K562 (cell line): ENCODE results near the gene PTPRG. TPM values are rescaled to one million over a fixed set of nuclear protein-coding genes. Genes with fewer than 3 reads are reported as not detected.

Experiments
- ATAC-seq: fragments of 200-7000 bp; cut with Tn5 transposase; 3 replicates; pipeline ENCODE4 v1.9.1; 2020; ENCODE audit warnings: moderate library complexity
- BruUV-seq: library from RNA; stranded (reverse); fragments of 400-500 nt; replicated peaks from 2 replicates; lab custom pipeline; 2021; lab: Mats Ljungman, UMichigan
- CTCF ChIA-PET: fragments of 300-600 bp; formaldehyde crosslinking; extraction: SDS; loops from one replicate; lab custom pipeline; 2021; ENCODE audit warnings: low intra/inter-chr PET ratio; lab: Yijun Ruan, JAX
- POLR2A ChIA-PET: fragments of 300-600, 350-650 bp; sonication (Branson Sonifier 250); formaldehyde crosslinking; extraction: SDS; loops from one replicate; lab custom pipeline; 2021; ENCODE audit warnings: antibody characterized with exemption, inconsistent platforms; lab: Yijun Ruan, JAX
- DNase-seq, 4 experiments: peaks; one replicate each; pipeline versions ENCODE4 v3.0.0 to v3.0.0-alpha.2; 2011 to 2018; ENCODE audit warnings: low spot score in 3 of 4, mixed read lengths in 3 of 4; ENCODE audit errors: extremely low read depth in 1 of 4
- FAIRE-seq: peaks from 2 replicates; lab custom pipeline; 2011; peaks lifted over from hg19 to GRCh38; lab: Jason Lieb, UNC
- H2AFZ ChIP-seq: 2 replicates; pipeline ENCODE4 v1.6.0; 2011; ENCODE audit warnings: low read depth, low read length, control low read depth, inconsistent platforms
- H3K27ac ChIP-seq: fragments of 200-600 bp; 3 replicates; pipeline ENCODE4 v1.8.0; 2011; ENCODE audit warnings: low read depth, mild to moderate bottlenecking, control low read depth, inconsistent platforms, low read length, moderate library complexity, mixed read lengths; ENCODE audit errors: extremely low read depth
- H3K27me3 ChIP-seq, 2 experiments: fragments of 300-600 bp in 1 of 2; 2 replicates in 1 of 2; 3 replicates in 1 of 2; pipeline versions ENCODE4 v1.6.0 to v1.8.0; 2011; ENCODE audit warnings: inconsistent platforms in 2 of 2, low read length in 2 of 2, mild to moderate bottlenecking in 1 of 2, mixed read lengths in 1 of 2, moderate library complexity in 1 of 2; ENCODE audit not compliant: control insufficient read depth in 2 of 2, insufficient read depth in 2 of 2
- H3K36me3 ChIP-seq: fragments of 300-600 bp; 3 replicates; pipeline ENCODE4 v1.8.0; 2011; ENCODE audit warnings: mild to moderate bottlenecking, low read length, inconsistent platforms; ENCODE audit not compliant: control insufficient read depth, insufficient read depth
- H3K4me1 ChIP-seq, 2 experiments: fragments of 200-600 bp in 1 of 2; replicated peaks in 1 of 2; 2 replicates in 1 of 2; 3 replicates in 1 of 2; pipeline versions ENCODE4 v1.5.1 to v1.8.0; 2011; ENCODE audit warnings: inconsistent platforms in 2 of 2, low read length in 2 of 2, mild to moderate bottlenecking in 1 of 2, mixed read lengths in 1 of 2, moderate library complexity in 1 of 2; ENCODE audit not compliant: control insufficient read depth in 2 of 2, insufficient read depth in 2 of 2
- H3K4me2 ChIP-seq: 2 replicates; pipeline ENCODE4 v1.6.1; 2011; ENCODE audit warnings: low read length, control low read depth, inconsistent platforms, mixed read lengths; ENCODE audit not compliant: insufficient read depth
- H3K4me3 ChIP-seq: fragments of 200-600 bp; sonication (generic), shearing (Covaris generic); 2 replicates; pipeline ENCODE4 v1.5.1; 2016; ENCODE audit warnings: control low read depth, inconsistent platforms
- H3K79me2 ChIP-seq: fragments of 200-600 bp; 3 replicates; pipeline ENCODE4 v1.8.0; 2011; ENCODE audit warnings: low read length, inconsistent platforms; ENCODE audit not compliant: control insufficient read depth, insufficient read depth
- H3K9ac ChIP-seq, 2 experiments: 2 replicates each; pipeline versions ENCODE4 v1.6.0 to v1.6.1; 2011; ENCODE audit warnings: low read depth in 2 of 2, low read length in 2 of 2, control low read depth in 1 of 2, inconsistent platforms in 1 of 2, mild to moderate bottlenecking in 1 of 2, mixed read lengths in 1 of 2; ENCODE audit not compliant: insufficient read depth in 1 of 2
- H3K9me1 ChIP-seq: one replicate; pipeline ENCODE4 v1.6.0; 2011; ENCODE audit warnings: inconsistent platforms, mild to moderate bottlenecking, low read length, moderate library complexity; ENCODE audit not compliant: control insufficient read depth, insufficient read depth
- H3K9me3 ChIP-seq: replicated peaks from 2 replicates; pipeline ENCODE4 v1.5.1; 2011; ENCODE audit warnings: low read depth, low read length, inconsistent platforms; ENCODE audit not compliant: control insufficient read depth, insufficient read depth
- H4K20me1 ChIP-seq: replicated peaks from 2 replicates; pipeline ENCODE4 v1.6.1; 2011; ENCODE audit warnings: low read length, inconsistent platforms, mixed read lengths; ENCODE audit not compliant: control insufficient read depth, insufficient read depth
- ZNF124 ChIP-seq: sonication (generic); formaldehyde crosslinking; IDR thresholded peaks from 2 replicates; pipeline ENCODE4 v1.8.1; 2022; ENCODE audit warnings: missing genetic modification reagents
- WGBS: fragments of 100-300 bp; shearing (Covaris generic); methylation state at CpG from one replicate; pipeline ENCODE4 v1.1.6; 2016; ENCODE audit warnings: low coverage, mixed read lengths; ENCODE audit not compliant: insufficient coverage; ENCODE audit errors: missing lambda C conversion rate; 5-methylcytosine and 5-hydroxymethylcytosine counted together
- in situ Hi-C: fragments of 300-500 bp; cut with MboI; formaldehyde crosslinking; loops from 4 replicates; pipeline ENCODE4 v1.15.0; 2018; ENCODE audit warnings: inconsistent platforms, mixed read lengths
- intact Hi-C: fragments of 100-400 bp; cut with micrococcal nuclease; formaldehyde crosslinking; loops from 2 replicates; pipeline ENCODE4 v1.14.2; 2022
- polyA plus RNA-seq, 8 experiments: library from polyadenylated mRNA; depleted of rRNA in 4 of 8; stranded (reverse) in 5 of 8; unstranded in 3 of 8; fragments of >200 nt; fragmentation: Nextera tagmentation in 2 of 8; fragmentation: Illumina TruSeq in 1 of 8; extraction: Ambion mirVana in 2 of 8; extraction: Trizol in 1 of 8; gene quantifications; 2 replicates each; pipeline versions ENCODE4 v1.2.1 to v1.2.3, GENCODE V29; 2011 to 2014; ENCODE audit warnings: inconsistent platforms in 1 of 8, missing spikeins in 1 of 8
- total RNA-seq, 7 experiments: library from RNA; depleted of rRNA in 6 of 7; stranded (reverse); fragments of >200 nt in 6 of 7; fragmentation: Illumina TruSeq in 2 of 7; extraction: Trizol in 2 of 7; gene quantifications; 2 replicates each; pipeline versions ENCODE4 v1.2.1 to v1.2.3, GENCODE V29; 2011 to 2021; ENCODE audit warnings: low replicate concordance in 1 of 7
- TF ChIP-seq, protein P1 (sequence below), 3 experiments: fragments of 200-800 bp in 1 of 3; fragments of 250-450 bp in 1 of 3; fragments of 450-650 bp in 1 of 3; sonication (Bioruptor Pico) in 1 of 3; sonication (Bioruptor generic) in 1 of 3; formaldehyde crosslinking in 1 of 3; IDR thresholded peaks; 2 replicates each; pipeline versions ENCODE4 v1.6.1 to v1.8.0; 2016 to 2022; ENCODE audit warnings: mild to moderate bottlenecking in 2 of 3, missing genetic modification characterization in 2 of 3, missing compliant biosample characterization in 1 of 3, moderate library complexity in 1 of 3

PTPRG gene
- total and polyA plus RNA-seq, 9 of the 15 experiments (the other 6 are each of a cell fraction or from before 2014, with no cell fraction given): 0.16 TPM; not detected in 8

DNA sequence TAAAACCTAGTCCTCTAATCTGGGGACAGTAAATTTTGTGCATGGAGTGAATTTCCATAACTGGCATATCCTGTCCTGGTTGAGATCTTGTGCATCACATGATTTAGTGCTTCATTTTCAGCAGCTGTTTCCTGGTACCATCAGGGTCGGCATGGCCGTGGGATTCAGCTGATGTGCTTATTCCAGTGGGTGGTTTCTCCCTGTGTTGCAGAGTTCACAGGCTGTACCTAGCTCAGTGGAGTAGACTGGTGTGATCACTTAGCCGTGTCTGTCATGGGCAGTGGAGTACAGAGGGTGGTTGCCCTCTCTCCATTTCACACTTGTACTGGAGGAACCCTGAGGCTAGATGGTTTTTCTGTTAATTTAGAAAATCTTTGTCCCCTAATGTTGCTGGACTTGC is 228.5 kb downstream of the PTPRG start:
- intact Hi-C loops: no loop called here
- 10% methylated on average over 3 of the region's 3 CpGs for WGBS
- Histone ChIP-seq H3K79me2 (no peaks in the 10 kb centered on the region), H3K27ac (no peak overlapping the region), H3K4me2 (no peak overlapping the region), H4K20me1 (no peaks in the 10 kb centered on the region), H3K9me3 (no peaks in the 10 kb centered on the region), H3K36me3 (no peaks in the 10 kb centered on the region), H3K9me1 (no peaks in the 10 kb centered on the region), H3K27me3 (no peaks in the 10 kb centered on the region), H2AFZ (no peak overlapping the region), H3K9ac (no peak overlapping the region), H3K4me1 (no peaks in the 10 kb centered on the region), H3K4me3 (no peak overlapping the region)
- TF ChIP-seq, protein P1, sequence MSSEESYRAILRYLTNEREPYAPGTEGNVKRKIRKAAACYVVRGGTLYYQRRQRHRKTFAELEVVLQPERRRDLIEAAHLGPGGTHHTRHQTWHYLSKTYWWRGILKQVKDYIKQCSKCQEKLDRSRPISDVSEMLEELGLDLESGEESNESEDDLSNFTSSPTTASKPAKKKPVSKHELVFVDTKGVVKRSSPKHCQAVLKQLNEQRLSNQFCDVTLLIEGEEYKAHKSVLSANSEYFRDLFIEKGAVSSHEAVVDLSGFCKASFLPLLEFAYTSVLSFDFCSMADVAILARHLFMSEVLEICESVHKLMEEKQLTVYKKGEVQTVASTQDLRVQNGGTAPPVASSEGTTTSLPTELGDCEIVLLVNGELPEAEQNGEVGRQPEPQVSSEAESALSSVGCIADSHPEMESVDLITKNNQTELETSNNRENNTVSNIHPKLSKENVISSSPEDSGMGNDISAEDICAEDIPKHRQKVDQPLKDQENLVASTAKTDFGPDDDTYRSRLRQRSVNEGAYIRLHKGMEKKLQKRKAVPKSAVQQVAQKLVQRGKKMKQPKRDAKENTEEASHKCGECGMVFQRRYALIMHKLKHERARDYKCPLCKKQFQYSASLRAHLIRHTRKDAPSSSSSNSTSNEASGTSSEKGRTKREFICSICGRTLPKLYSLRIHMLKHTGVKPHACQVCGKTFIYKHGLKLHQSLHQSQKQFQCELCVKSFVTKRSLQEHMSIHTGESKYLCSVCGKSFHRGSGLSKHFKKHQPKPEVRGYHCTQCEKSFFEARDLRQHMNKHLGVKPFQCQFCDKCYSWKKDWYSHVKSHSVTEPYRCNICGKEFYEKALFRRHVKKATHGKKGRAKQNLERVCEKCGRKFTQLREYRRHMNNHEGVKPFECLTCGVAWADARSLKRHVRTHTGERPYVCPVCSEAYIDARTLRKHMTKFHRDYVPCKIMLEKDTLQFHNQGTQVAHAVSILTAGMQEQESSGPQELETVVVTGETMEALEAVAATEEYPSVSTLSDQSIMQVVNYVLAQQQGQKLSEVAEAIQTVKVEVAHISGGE (CRISPR knock-in tag; IDR thresholded peaks at IDR 0.05): peak in 1 of 3 experiments; percentile 34; a peak in 2 of 6 replicates
- TF ChIP-seq ZNF124 (CRISPR knock-in tag): no peak
- in situ Hi-C loops: no loop called here
- no peak for FAIRE-seq
- ChIA-PET POLR2A (no interaction called here), CTCF (no interaction called here)
- BruUV-seq: no TSS peak
- no peak for ATAC-seq
- no peak for DNase-seq
